ENCODE measurements around the gene USP36.

USP36 gene

DNA sequence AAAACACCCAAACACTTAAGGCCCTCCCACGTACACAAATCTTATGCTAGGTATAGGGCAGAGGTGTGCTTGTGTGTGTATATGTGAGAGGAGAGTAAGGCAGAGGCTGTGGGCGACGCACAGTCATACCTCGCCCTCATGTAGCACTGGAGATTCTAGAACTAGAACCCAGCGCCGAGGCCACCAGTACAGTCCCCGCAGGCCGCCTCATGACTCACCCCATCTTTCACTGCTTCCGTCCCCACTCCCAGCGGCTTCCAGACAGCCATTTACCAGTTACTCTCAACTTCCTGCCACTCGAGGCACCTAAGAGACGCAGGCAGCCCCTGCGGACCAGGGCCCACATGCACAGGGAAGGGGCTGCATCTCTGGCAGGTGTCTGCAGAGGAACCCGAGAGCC, 35.3 kb downstream of the USP36 start:
- no peaks in the 10 kb centered on the region for H3K9me2 ChIP-seq (replicated peaks; ENCODE audit: insufficient read depth, low read length)
- H3K79me2 ChIP-seq (ENCODE audit: low read length) = peaks cover 54% of the 10 kb centered on the region
- H3K27me3 ChIP-seq (replicated peaks; ENCODE audit: insufficient read depth, low read length) = no peaks in the 10 kb centered on the region
- no peaks in the 10 kb centered on the region for H4K20me1 ChIP-seq (ENCODE audit: insufficient read depth, low read length)
- H3F3A ChIP-seq (ENCODE audit: insufficient read depth, low read length) = no peaks in the 10 kb centered on the region
- peaks cover 10% of the 10 kb centered on the region for H3K36me3 ChIP-seq (replicated peaks; ENCODE audit: insufficient read depth, low read length)
- DNase-seq = no peak
- no peak overlapping the region for H3K4me2 ChIP-seq (ENCODE audit: low read depth, low read length)
- no peak for TF ChIP-seq EZH2 (optimal IDR thresholded peaks at IDR 0.05; ENCODE audit: low read depth, low read length)
- TF ChIP-seq EZH2phosphoT487 (IDR thresholded peaks at IDR 0.05; ENCODE audit: low read length) = no peak
- TF ChIP-seq, protein P1, sequence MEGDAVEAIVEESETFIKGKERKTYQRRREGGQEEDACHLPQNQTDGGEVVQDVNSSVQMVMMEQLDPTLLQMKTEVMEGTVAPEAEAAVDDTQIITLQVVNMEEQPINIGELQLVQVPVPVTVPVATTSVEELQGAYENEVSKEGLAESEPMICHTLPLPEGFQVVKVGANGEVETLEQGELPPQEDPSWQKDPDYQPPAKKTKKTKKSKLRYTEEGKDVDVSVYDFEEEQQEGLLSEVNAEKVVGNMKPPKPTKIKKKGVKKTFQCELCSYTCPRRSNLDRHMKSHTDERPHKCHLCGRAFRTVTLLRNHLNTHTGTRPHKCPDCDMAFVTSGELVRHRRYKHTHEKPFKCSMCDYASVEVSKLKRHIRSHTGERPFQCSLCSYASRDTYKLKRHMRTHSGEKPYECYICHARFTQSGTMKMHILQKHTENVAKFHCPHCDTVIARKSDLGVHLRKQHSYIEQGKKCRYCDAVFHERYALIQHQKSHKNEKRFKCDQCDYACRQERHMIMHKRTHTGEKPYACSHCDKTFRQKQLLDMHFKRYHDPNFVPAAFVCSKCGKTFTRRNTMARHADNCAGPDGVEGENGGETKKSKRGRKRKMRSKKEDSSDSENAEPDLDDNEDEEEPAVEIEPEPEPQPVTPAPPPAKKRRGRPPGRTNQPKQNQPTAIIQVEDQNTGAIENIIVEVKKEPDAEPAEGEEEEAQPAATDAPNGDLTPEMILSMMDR (IDR thresholded peaks at IDR 0.05; ENCODE audit: low read length) = no peak
- no peak overlapping the region for H3K4me3 ChIP-seq (ENCODE audit: low read length)
- no peak overlapping the region for H3K27ac ChIP-seq (ENCODE audit: low read length)
- no peak overlapping the region for H3K9ac ChIP-seq (ENCODE audit: low read length)
- no peaks in the 10 kb centered on the region for H3K4me1 ChIP-seq (ENCODE audit: low read length)
- no peak overlapping the region for H2AFZ ChIP-seq (ENCODE audit: low read length)
- H3K9me3 ChIP-seq (replicated peaks; ENCODE audit: insufficient read depth, low read length) = no peaks in the 10 kb centered on the region

DNA sequence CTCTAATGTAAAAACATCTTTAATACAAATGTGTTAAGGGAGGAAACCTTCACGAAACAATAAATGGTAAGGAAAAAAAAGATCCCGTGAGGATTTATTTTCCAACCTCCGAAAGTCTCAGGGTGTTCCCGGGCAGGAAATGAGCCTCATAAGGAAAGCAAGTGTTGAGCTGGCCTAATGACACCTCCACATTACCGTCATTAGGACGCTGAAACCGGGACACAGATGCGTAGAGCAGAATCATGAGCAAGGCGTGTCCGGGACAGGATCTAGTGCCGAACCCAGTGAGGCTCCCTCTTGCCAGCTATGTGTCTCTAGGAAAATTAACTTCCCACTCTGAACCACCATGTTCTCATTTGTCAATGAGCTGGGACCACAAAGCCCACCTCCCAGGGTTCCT, 35.8 kb downstream of the USP36 start:
- H3K9me3 ChIP-seq (replicated peaks; ENCODE audit: insufficient read depth, low read length) = no peaks in the 10 kb centered on the region
- H3K4me2 ChIP-seq (ENCODE audit: low read depth, low read length) = no peak overlapping the region
- no peaks in the 10 kb centered on the region for H3K4me1 ChIP-seq (ENCODE audit: low read length)
- H3K36me3 ChIP-seq (replicated peaks; ENCODE audit: insufficient read depth, low read length) = peaks cover 10% of the 10 kb centered on the region
- H3K9ac ChIP-seq (ENCODE audit: low read length) = no peak overlapping the region
- TF ChIP-seq, protein P1 (IDR thresholded peaks at IDR 0.05; ENCODE audit: low read length) = no peak
- no peak for TF ChIP-seq EZH2phosphoT487 (IDR thresholded peaks at IDR 0.05; ENCODE audit: low read length)
- TF ChIP-seq EZH2 (optimal IDR thresholded peaks at IDR 0.05; ENCODE audit: low read depth, low read length) = no peak
- H3K4me3 ChIP-seq (ENCODE audit: low read length) = no peak overlapping the region
- H3K79me2 ChIP-seq (ENCODE audit: low read length) = peaks cover 57% of the 10 kb centered on the region
- no peak overlapping the region for H3K27ac ChIP-seq (ENCODE audit: low read length)
- no peaks in the 10 kb centered on the region for H3K27me3 ChIP-seq (replicated peaks; ENCODE audit: insufficient read depth, low read length)
- no peak for DNase-seq
- H4K20me1 ChIP-seq (ENCODE audit: insufficient read depth, low read length) = no peaks in the 10 kb centered on the region
- no peaks in the 10 kb centered on the region for H3K9me2 ChIP-seq (replicated peaks; ENCODE audit: insufficient read depth, low read length)
- H2AFZ ChIP-seq (ENCODE audit: low read length) = no peak overlapping the region
- no peaks in the 10 kb centered on the region for H3F3A ChIP-seq (ENCODE audit: insufficient read depth, low read length)

DNA sequence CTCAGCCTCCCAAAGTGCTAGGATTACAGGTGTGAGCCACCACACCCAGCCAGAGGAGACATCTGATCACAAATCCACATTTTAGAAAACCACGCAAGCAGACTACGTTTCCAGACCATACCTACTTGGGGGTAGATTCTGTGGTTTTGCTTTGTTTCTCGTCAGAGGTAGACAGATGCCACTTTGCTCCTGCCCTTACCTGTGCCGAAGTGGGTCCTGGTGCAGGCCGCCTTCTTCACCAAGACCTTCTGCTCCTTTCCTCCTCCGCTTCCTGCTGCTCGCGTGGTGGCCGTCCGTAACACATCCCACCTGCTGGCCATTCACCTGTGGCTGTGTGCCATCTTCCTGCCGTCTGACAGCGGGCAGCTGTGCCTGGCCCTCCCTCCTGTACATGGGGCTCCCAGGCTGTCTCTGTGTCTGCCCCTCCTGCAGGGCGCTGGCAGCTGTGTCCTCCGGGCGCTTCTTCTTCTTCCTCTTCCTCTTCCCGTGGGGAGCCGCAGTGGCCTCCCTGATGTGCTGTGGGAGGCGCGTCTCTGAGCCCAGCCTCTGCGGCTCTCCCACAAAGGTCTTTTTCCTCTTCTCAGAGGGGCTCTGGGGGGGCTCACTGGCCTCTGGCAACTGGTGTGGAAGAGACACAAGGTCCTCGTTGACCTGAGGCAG, 37.3 kb downstream of the USP36 start:
- TF ChIP-seq EZH2 (optimal IDR thresholded peaks at IDR 0.05; ENCODE audit: low read depth, low read length) (no peak), EZH2phosphoT487 (IDR thresholded peaks at IDR 0.05; ENCODE audit: low read length) (no peak)
- TF ChIP-seq, protein P1 (IDR thresholded peaks at IDR 0.05; ENCODE audit: low read length) = no peak
- Histone ChIP-seq H3K9me3 (replicated peaks; ENCODE audit: insufficient read depth, low read length) (no peaks in the 10 kb centered on the region), H3K4me3 (ENCODE audit: low read length) (no peak overlapping the region), H3K4me2 (ENCODE audit: low read depth, low read length) (no peak overlapping the region), H4K20me1 (ENCODE audit: insufficient read depth, low read length) (no peaks in the 10 kb centered on the region), H3K9me2 (replicated peaks; ENCODE audit: insufficient read depth, low read length) (no peaks in the 10 kb centered on the region), H3K27ac (ENCODE audit: low read length) (no peak overlapping the region), H3K36me3 (replicated peaks; ENCODE audit: insufficient read depth, low read length) (peaks cover 12% of the 10 kb centered on the region), H3F3A (ENCODE audit: insufficient read depth, low read length) (no peaks in the 10 kb centered on the region), H3K79me2 (ENCODE audit: low read length) (peaks cover 64% of the 10 kb centered on the region), H2AFZ (ENCODE audit: low read length) (no peak overlapping the region), H3K4me1 (ENCODE audit: low read length) (no peaks in the 10 kb centered on the region), H3K27me3 (replicated peaks; ENCODE audit: insufficient read depth, low read length) (no peaks in the 10 kb centered on the region), H3K9ac (ENCODE audit: low read length) (no peak overlapping the region)
- no peak for DNase-seq
